Muscle layer of duodenum (tissue), 2 donors: ENCODE measurements around the gene CXCL14.
"Not testable (repeated sequence)": the region's sequence is repeated elsewhere in the genome, so short reads cannot be mapped to it uniquely, and the experiment has no call there.

Experiments
- H3K27ac ChIP-seq: one replicate; pipeline ENCODE4 v1.7.0; 2013; ENCODE audit warnings: mild to moderate bottlenecking, low read length
- H3K27me3 ChIP-seq: one replicate; pipeline ENCODE4 v1.7.0; 2013; ENCODE audit warnings: low read depth, mild to moderate bottlenecking, control low read depth, low read length
- H3K36me3 ChIP-seq, 2 donors: one replicate each; pipeline ENCODE4 v1.7.0; 2013; ENCODE audit warnings: low read length in 2 of 2, control low read depth in 1 of 2, mild to moderate bottlenecking in 1 of 2; ENCODE audit not compliant: insufficient read depth in 2 of 2, control insufficient read depth in 1 of 2
- H3K4me1 ChIP-seq, 2 donors: one replicate each; pipeline ENCODE4 v1.7.0; 2013; ENCODE audit warnings: low read length in 2 of 2, mild to moderate bottlenecking in 2 of 2, control low read depth in 1 of 2, moderate library complexity in 1 of 2; ENCODE audit not compliant: insufficient read depth in 2 of 2, control insufficient read depth in 1 of 2
- H3K4me3 ChIP-seq, 2 donors: one replicate each; pipeline ENCODE4 v1.7.0; 2013; ENCODE audit warnings: low read length in 2 of 2, low read depth in 1 of 2, mild to moderate bottlenecking in 1 of 2
- H3K9me3 ChIP-seq, 2 donors: one replicate each; pipeline ENCODE4 v1.7.0; 2013; ENCODE audit warnings: low read length in 2 of 2, control low read depth in 1 of 2, mild to moderate bottlenecking in 1 of 2; ENCODE audit not compliant: control insufficient read depth in 1 of 2
- donor health status: healthy.

The CXCL14 gene

GRCh38 chr5:135538261-135538660 is 40.5 kb downstream of the CXCL14 start:
- H3K9me3 ChIP-seq = peaks cover 8 to 11% of the 10 kb centered on the region in 2 donors
- H3K4me3 ChIP-seq = no peak overlapping the region
- H3K4me1 ChIP-seq = peaks cover 0 to 21% of the 10 kb centered on the region in 2 donors
- H3K36me3 ChIP-seq = no peaks in the 10 kb centered on the region
- H3K27ac ChIP-seq = no peak overlapping the region
- H3K27me3 ChIP-seq = peaks cover 58% of the 10 kb centered on the region

DNA sequence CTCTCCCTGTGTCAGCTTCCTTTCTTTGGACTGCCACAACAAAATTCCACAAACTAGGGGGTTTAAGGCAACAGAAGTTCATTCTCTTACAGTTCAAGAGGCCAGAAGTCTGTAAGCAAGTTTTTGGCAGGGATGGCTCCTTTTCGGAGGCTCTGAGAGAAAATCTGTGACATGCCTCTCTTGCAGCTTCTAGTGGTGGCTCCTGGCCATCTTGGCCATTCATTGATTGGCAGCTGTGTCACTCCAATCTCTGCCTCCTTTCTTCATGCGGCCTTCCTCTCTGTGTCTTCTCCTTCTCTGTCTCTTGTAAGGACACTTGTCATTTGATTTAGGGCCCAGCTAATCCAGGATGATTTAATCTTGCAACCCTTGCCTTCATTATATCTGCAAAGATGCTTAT is 41.0 kb downstream of the CXCL14 start:
- Histone ChIP-seq H3K27me3 (peaks cover 63% of the 10 kb centered on the region), H3K36me3 (no peaks in the 10 kb centered on the region), H3K9me3 (peaks cover 8 to 11% of the 10 kb centered on the region in 2 donors), H3K4me1 (peaks cover 0 to 19% of the 10 kb centered on the region in 2 donors), H3K4me3 (no peak overlapping the region), H3K27ac (no peak overlapping the region)

DNA sequence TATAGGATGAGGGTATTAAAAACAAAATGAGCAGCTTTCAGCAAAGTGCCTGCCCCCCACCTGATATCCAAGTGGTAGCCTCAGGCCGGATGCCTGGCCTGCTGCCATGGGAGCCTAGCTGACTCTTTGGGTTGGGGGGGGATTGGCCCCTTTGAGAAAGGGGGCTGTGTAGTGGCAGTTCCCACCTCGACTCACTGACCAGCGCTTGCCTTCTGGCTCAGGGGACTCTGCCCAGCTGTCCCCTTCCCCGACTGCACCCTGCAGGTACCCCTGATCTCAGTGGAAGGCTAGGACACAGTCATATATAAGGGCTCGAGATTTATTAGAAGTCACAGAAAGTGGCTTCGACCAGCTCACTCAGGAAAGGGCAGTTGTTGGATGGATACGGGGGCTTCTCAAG is 41.5 kb downstream of the CXCL14 start:
- H3K4me1 ChIP-seq = peaks cover 0 to 19% of the 10 kb centered on the region in 2 donors
- no peak overlapping the region for H3K27ac ChIP-seq
- H3K27me3 ChIP-seq = peaks cover 64% of the 10 kb centered on the region
- no peaks in the 10 kb centered on the region for H3K36me3 ChIP-seq
- H3K9me3 ChIP-seq = peaks cover 8 to 11% of the 10 kb centered on the region in 2 donors
- no peak overlapping the region for H3K4me3 ChIP-seq

DNA sequence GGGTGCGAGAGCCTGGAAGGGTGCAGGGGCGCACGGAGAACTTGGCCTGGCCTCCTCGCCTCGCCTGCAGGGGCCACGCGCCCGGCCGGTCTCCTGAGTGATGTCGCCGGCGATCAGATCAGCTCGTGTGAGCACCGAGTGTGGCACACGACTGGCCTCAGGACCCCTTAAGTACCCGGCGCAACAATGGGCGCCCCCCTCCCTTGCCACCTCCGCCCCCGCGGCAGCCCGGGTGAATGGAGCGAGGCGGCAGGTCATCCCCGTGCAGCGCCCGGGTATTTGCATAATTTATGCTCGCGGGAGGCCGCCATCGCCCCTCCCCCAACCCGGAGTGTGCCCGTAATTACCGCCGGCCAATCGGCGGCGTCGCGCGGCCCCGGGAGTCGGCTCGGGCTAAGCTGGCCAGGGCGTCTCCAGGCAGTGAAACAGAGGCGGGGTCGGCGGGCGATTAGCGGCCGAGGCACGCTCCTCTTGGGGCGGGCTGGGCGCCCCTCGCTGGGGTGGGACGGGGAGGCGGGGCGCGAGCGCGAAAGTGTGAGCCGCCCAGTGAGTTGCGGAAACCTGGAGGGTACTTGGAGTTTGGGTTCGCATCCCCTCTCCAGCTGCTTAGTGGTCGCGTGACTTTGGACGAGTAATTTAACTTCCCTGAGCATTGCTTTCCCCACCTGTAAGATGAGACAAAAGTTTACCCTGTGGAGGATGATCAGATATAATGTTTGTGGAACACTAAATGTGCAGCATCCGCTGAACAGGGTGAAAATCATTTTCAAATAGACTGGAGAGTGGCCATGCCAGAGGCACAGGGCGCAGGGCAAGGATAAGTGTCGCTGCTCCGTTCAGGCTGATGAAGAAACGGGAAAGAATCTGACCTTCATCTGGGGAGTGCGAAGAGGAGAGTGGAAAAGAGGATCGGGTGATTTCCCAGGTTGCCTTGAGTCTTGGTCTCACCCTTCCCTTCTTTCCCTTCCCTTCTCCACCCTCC is 42.7 kb downstream of the CXCL14 start, which contains the start of gene NEUROG1:
NEUROG1 (minus strand) TSS at position 145 of the 982 bp plus-strand sequence. CDS start 274 bp downstream, outside the sequence.
- Histone ChIP-seq H3K27ac (no peak within 1 kb of the TSS), H3K27me3 (peaks cover 60% of the 10 kb centered on the region), H3K9me3 (peaks cover 8 to 11% of the 10 kb centered on the region in 2 donors), H3K36me3 (no peaks in the 10 kb centered on the region), H3K4me1 (peaks cover 0 to 19% of the 10 kb centered on the region in 2 donors), H3K4me3 (peak within 1 kb of the TSS in 1 of 2 donors; percentile 39)

- Histone ChIP-seq H3K4me3 (peak overlapping the region in 1 of 2 donors; percentile 39), H3K27me3 (peaks cover 60% of the 10 kb centered on the region), H3K9me3 (peaks cover 8 to 11% of the 10 kb centered on the region in 2 donors), H3K4me1 (peaks cover 0 to 19% of the 10 kb centered on the region in 2 donors), H3K27ac (no peak overlapping the region), H3K36me3 (no peaks in the 10 kb centered on the region)
These were observed 43.4 kb downstream of the CXCL14 start for GRCh38 chr5:135535420-135535819.

- peak overlapping the region in 1 of 2 donors; percentile 39 for H3K4me3 ChIP-seq
- peaks cover 60% of the 10 kb centered on the region for H3K27me3 ChIP-seq
- H3K4me1 ChIP-seq = peaks cover 0 to 19% of the 10 kb centered on the region in 2 donors
- no peaks in the 10 kb centered on the region for H3K36me3 ChIP-seq
- peaks cover 8 to 11% of the 10 kb centered on the region in 2 donors for H3K9me3 ChIP-seq
- H3K27ac ChIP-seq = no peak overlapping the region
These were observed 44.0 kb downstream of the CXCL14 start for GRCh38 chr5:135534609-135535419.

GRCh38 chr5:135533794-135534193 is 45.0 kb downstream of the CXCL14 start:
- H3K27ac ChIP-seq = no peak overlapping the region
- no peak overlapping the region for H3K4me3 ChIP-seq
- peaks cover 0 to 19% of the 10 kb centered on the region in 2 donors for H3K4me1 ChIP-seq
- H3K9me3 ChIP-seq = peaks cover 8 to 11% of the 10 kb centered on the region in 2 donors
- H3K27me3 ChIP-seq = peaks cover 51% of the 10 kb centered on the region
- no peaks in the 10 kb centered on the region for H3K36me3 ChIP-seq

GRCh38 chr5:135533334-135533733 is 45.5 kb downstream of the CXCL14 start:
- H3K27me3 ChIP-seq = peaks cover 47% of the 10 kb centered on the region
- H3K9me3 ChIP-seq = peaks cover 8 to 9% of the 10 kb centered on the region in 2 donors
- H3K27ac ChIP-seq = no peak overlapping the region
- peaks cover 0 to 19% of the 10 kb centered on the region in 2 donors for H3K4me1 ChIP-seq
- no peaks in the 10 kb centered on the region for H3K36me3 ChIP-seq
- H3K4me3 ChIP-seq = no peak overlapping the region

DNA sequence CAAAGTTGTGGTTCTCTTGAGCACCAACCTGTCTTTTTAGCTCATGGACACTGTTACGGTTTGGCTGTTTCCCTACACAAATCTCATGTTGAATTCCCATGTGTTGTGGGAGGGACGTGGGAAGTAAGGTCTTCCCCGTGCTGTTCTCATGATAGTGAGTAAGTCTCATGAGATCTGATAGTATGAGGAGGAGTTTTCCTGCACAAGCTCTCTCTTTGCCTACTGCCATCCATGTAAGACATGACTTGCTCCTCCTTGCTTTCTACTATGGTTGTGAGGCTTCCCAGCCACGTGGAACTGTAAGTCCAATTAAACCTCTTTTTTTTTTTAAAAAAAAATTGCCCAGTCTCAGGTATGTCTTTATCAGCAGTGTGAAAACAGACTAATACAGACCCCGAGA is 49.2 kb downstream of the CXCL14 start:
- H3K27me3 ChIP-seq = peaks cover 24% of the 10 kb centered on the region
- H3K4me1 ChIP-seq, H3K36me3 ChIP-seq, H3K4me3 ChIP-seq, H3K9me3 ChIP-seq, H3K27ac ChIP-seq: not testable (repeated sequence)

- Histone ChIP-seq H3K9me3 (no peaks in the 10 kb centered on the region), H3K4me3 (no peak overlapping the region), H3K27me3 (peaks cover under 1% of the 10 kb centered on the region), H3K36me3 (no peaks in the 10 kb centered on the region), H3K27ac (no peak overlapping the region), H3K4me1 (no peaks in the 10 kb centered on the region)
These were observed 51.9 kb downstream of the CXCL14 start for GRCh38 chr5:135526924-135527323.

GRCh38 chr5:135521964-135522363 is 56.8 kb downstream of the CXCL14 start:
- peaks cover 0 to 2% of the 10 kb centered on the region in 2 donors for H3K9me3 ChIP-seq
- H3K27me3 ChIP-seq = peaks cover 4% of the 10 kb centered on the region
- H3K4me3 ChIP-seq = no peak overlapping the region
- H3K27ac ChIP-seq = no peak overlapping the region
- no peaks in the 10 kb centered on the region for H3K36me3 ChIP-seq
- H3K4me1 ChIP-seq = no peaks in the 10 kb centered on the region
